Measurements from ENCODE around the gene UBE2N. TPM values are rescaled to one million over a fixed set of nuclear protein-coding genes. Genes with fewer than 3 reads are reported as not detected.
"Not testable (repeated sequence)": the region's sequence is repeated elsewhere in the genome, so short reads cannot be mapped to it uniquely, and the experiment has no call there.

Gene UBE2N
- total RNA-seq, 2 donors from 2014 or later, result 49.0 to 71.5 TPM

- no peak for DNase-seq (ENCODE audit: low spot score)
- Histone ChIP-seq H3K4me3 (no peak overlapping the region), H3K9me3 (no peaks in the 10 kb centered on the region), H3K27me3 (replicated peaks; ENCODE audit: insufficient read depth) (no peaks in the 10 kb centered on the region), H3K4me1 (replicated peaks) (peaks cover 6% of the 10 kb centered on the region), H3K27ac (no peak overlapping the region), H3K36me3 (no peaks in the 10 kb centered on the region)
- TF ChIP-seq CTCF (IDR thresholded peaks at IDR 0.05) (no peak), POLR2A (IDR thresholded peaks at IDR 0.05) (no peak), POLR2AphosphoS5 (IDR thresholded peaks at IDR 0.05) (no peak)
- intact Hi-C loops (cut with DNase I), result loop anchor here (5.0 kb wide), 1 partner anchor 429 kb away; no protein-coding TSS in a partner anchor
- 72% methylated on average over 3 of the region's 3 CpGs for WGBS
These were observed 25.9 kb downstream of the UBE2N start for GRCh38 chr12:93415723-93416464.

- Histone ChIP-seq H3K4me1 (replicated peaks) (peaks cover 16% of the 10 kb centered on the region), H3K27ac (peak overlapping the region; percentile 42 to 71), H3K36me3 (no peaks in the 10 kb centered on the region), H3K27me3 (replicated peaks; ENCODE audit: insufficient read depth) (no peaks in the 10 kb centered on the region), H3K4me3 (no peak overlapping the region), H3K9me3 (no peaks in the 10 kb centered on the region)
- TF ChIP-seq CTCF (IDR thresholded peaks at IDR 0.05) (no peak), POLR2A (IDR thresholded peaks at IDR 0.05) (no peak), POLR2AphosphoS5 (IDR thresholded peaks at IDR 0.05) (no peak)
- intact Hi-C loops (cut with DNase I), result no loop called here
- DNase-seq (ENCODE audit: low spot score), result no peak
- whole genome bisulfite sequencing, result 42% methylated on average over 3 of the region's 3 CpGs
These were observed 28.7 kb downstream of the UBE2N start for GRCh38 chr12:93413064-93413463.

- peak; percentile 41 for TF ChIP-seq POLR2AphosphoS5 (IDR thresholded peaks at IDR 0.05)
- intact Hi-C loops (cut with DNase I); H3K9me3 ChIP-seq; H3K36me3 ChIP-seq; H3K27me3 ChIP-seq (replicated peaks; ENCODE audit: insufficient read depth); H3K4me3 ChIP-seq: not testable (repeated sequence)
- WGBS, result 41% methylated on average over 8 of the region's 8 CpGs
- Histone ChIP-seq H3K27ac (peak overlapping the region; percentile 42 to 71), H3K4me1 (replicated peaks) (peaks cover 16% of the 10 kb centered on the region)
- peak; percentile 39 for DNase-seq (ENCODE audit: low spot score)
These were observed 29.4 kb downstream of the UBE2N start for GRCh38 chr12:93412396-93412795.

GRCh38 chr12:93411060-93411459, 30.7 kb downstream of the UBE2N start:
- H3K27me3 ChIP-seq (replicated peaks; ENCODE audit: insufficient read depth); DNase-seq (ENCODE audit: low spot score); H3K36me3 ChIP-seq; H3K4me3 ChIP-seq; H3K9me3 ChIP-seq; intact Hi-C loops (cut with DNase I): not testable (repeated sequence)
- Histone ChIP-seq H3K4me1 (replicated peaks) (peaks cover 16% of the 10 kb centered on the region), H3K27ac (peak overlapping the region; percentile 42 to 71)
- 22% methylated on average over 6 of the region's 6 CpGs for WGBS
- peak; percentile 30 for TF ChIP-seq POLR2AphosphoS5 (IDR thresholded peaks at IDR 0.05)

- H3K27me3 ChIP-seq (replicated peaks; ENCODE audit: insufficient read depth); DNase-seq (ENCODE audit: low spot score); H3K9me3 ChIP-seq; intact Hi-C loops (cut with DNase I); H3K4me3 ChIP-seq; H3K36me3 ChIP-seq: not testable (repeated sequence)
- peak; percentile 31 for TF ChIP-seq POLR2AphosphoS5 (IDR thresholded peaks at IDR 0.05)
- WGBS, result 31% methylated on average over 4 of the region's 4 CpGs
- peak overlapping the region in 1 of 2 donors; percentile 71 for H3K27ac ChIP-seq
- H3K4me1 ChIP-seq (replicated peaks), result peaks cover 16% of the 10 kb centered on the region
These were observed 32.2 kb downstream of the UBE2N start for GRCh38 chr12:93409343-93410187.

GRCh38 chr12:93408813-93409212, 32.9 kb downstream of the UBE2N start:
- peaks cover 16% of the 10 kb centered on the region for H3K4me1 ChIP-seq (replicated peaks)
- intact Hi-C loops (cut with DNase I), result no loop called here
- TF ChIP-seq POLR2A (IDR thresholded peaks at IDR 0.05) (no peak), CTCF (IDR thresholded peaks at IDR 0.05) (no peak)
- no peak overlapping the region for H3K4me3 ChIP-seq
- no peaks in the 10 kb centered on the region for H3K36me3 ChIP-seq
- DNase-seq (ENCODE audit: low spot score), result no peak
- H3K27me3 ChIP-seq (replicated peaks; ENCODE audit: insufficient read depth), result no peaks in the 10 kb centered on the region
- peak overlapping the region in 1 of 2 donors; percentile 71 for H3K27ac ChIP-seq
- H3K9me3 ChIP-seq, result no peaks in the 10 kb centered on the region

Measured in prostate gland (tissue), 2 donors.